ENCODE data around the gene PYROXD2.
"Not testable (repeated sequence)": the region's sequence is repeated elsewhere in the genome, so short reads cannot be mapped to it uniquely, and the experiment has no call there.

Gene PYROXD2

DNA sequence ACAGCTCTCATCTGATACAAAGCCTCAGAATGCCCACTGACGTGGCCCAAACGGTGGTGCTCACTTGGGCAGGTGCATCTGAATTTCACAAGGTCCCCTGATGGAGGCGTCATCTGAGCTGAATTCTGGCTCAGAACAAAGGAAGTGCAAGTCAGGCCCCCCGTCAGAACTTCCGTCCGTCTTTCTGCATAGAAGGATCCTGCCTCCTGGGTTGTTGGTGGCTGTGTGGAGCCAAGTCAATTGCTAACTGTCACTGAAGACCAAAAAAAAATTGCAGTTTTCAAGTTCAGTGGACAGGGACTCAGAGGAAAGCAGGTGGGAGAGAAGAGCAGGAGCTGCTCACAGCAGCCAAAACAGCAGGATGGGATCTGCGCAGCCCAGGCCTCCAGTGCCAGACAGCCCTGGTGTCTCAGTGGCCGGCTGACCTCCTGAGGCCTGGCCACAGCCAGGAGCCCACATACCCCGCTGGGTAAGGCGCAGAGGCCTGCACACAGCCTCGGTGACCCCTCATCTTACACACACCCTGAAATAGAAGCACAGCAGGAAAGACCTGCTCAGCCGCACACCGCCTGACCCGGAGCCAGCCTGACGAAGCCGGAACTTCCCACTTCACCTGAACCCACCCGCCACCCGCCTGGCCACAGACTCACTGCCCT is 49.4 kb downstream of the PYROXD2 start:
- no peak for DNase-seq (ENCODE audit: low spot score)

DNA sequence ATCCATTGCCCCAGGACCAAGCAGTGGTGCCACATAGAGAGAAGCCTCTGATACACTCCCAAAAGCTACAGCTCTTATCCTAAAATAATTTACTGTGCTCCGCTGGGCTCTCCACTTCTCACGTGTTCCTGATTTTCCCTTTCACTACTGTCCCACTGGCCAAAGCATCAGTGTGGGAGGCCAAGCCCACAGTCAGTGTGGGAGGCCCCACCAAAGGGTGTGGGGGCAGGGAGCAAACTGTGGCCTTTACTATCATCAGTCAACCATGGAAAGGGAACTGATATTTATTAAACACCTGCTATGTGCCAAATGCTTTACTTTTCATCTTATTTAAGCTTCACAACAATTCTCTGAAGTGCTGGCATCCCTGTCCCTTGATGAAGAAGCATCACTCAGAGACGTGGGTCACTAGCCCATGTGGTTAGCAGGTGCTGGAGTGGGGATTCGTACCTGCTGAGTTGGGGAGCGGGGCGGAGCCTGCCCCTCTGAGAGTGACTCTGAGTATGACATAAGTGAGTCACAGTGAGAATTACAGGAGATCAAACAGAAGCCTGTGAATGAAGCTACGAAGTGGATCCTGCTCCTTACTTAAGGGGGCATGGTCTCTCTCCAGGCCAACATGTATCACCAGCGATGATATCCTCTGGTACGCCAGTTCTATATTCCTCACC is 50.4 kb downstream of the PYROXD2 start:
- DNase-seq (ENCODE audit: low spot score), result no peak

DNA sequence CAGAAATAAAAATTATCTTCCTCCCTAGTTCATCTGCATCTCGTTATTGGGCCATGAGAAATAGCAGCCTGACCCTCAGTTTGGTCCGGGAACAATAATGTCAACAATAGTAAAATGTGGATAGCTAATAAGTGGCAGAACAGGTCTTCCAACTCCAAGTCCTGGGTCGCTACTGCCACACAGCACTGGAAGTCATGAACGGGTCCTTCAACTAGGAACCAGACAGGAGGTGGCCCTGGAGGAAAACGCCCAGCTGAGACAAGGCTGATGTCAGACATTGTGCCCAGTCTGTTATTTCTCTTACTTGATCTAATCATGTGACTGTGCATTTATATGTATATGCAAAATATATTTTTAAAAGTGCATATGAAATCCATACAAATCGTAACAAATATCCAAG is 51.8 kb downstream of the PYROXD2 start:
- no peak for DNase-seq (ENCODE audit: low spot score)

DNA sequence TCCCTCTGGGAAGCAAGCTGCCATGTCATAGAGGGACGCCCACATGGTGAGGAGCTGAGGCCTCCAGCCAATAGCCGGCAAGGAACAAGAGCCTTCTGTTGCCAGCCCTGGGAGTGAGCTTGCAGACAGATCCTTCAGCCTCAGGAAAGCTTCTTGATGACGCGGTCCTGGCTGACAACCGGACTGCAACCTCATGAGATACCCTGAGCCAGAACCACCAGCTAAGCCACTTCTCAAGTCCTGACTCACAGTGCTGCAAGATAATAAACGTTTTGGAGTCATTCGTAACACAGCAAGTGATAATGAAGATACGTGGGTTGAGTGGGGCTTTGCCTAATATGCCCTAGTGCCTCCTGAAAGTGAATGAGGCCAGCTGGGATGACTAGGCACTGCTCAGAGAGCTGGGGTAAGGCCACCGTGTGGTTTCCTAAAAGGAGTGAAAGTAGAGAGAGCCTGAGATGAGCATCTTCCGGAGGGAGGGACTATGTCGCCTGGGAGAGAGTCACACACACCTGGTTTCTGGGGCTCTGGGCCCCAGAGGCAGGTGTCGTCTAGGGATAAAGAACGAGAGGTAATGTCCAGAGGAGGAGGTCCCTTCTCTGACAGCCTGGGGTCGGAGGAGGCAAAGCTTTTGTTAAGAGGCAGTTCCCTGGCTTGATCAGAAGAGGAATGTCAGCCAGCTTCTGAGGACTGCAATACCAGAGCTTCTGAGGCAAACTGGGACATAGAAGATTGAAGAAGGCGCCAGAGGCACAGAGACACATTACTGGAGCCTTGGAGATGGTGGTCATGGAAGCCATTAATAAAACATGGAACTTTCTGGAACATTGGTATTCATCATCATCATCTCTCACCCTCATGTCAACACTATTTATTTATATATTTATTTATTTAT is 53.6 kb downstream of the PYROXD2 start:
- no peak for DNase-seq (ENCODE audit: low spot score)

DNA sequence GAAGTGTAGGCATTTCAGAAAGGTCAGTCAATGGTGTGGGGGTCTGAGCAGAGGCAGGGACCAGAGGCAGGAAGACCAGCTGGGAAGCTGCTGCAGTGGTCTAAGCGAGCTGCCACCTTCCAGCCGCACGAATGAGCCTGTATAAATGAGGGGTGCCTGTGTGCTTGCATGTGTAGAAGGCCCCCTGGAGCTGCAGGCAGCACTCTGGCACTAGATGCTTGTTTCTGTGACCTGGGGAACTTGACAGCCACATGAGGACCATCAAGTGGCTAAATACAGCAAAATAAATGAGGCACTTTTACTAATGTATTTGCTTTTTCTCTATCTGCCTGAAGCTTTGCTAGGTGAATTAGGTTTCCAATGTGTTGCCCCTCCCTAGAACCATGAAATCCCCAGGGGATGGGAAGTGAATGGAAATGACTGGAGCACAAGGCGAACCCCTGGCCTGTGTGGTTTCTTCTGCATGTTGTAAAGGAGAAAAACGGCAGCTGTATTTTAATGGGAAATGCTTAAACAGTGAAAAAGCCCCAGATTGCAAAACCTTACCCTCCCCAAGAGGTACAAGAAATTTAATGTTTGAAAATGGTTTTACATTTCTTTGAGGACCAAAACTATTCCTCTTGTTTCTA is 57.7 kb downstream of the PYROXD2 start:
- DNase-seq (ENCODE audit: low spot score), result no peak

DNA sequence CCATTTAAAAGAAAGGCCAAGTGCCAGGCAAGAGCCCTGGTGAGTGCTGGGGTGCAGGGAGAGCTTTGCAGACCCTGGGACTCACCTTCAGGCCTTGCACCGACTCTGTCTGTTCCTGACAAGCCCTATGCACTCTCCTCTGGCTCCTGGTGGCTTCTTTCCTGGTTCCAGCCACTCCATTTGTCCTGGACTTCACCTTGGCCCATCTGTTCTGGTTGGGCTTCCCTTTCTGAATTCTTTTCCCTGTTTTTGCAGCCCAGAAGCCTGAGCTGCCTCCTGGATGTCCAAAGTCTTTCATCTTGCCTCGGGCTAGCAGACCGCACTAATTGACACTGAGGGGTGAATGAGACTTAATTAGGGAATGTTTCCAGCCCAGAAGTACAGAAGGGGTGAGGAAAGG is 60.5 kb downstream of the PYROXD2 start:
- DNase-seq (ENCODE audit: low spot score), result no peak

DNA sequence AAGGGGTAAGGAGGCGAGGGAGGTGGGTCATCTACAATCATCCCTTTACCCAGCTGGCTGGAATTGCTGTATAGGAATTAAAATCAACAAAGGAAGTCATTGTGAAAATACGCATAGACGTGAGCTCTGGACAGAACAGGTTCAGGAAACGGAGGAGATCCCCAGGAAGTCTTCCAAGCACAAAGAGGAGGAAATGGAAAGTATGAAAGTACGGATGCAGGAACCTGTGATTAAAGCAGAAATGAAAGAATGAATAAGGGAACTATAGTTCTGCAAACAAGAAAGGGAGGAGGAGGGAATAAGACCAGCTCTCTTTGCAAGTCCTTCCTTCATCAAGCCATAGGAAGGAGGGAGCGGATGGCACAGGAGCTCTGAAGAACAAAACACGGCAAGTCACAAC is 61.8 kb downstream of the PYROXD2 start:
- DNase-seq (ENCODE audit: low spot score), result no peak

DNA sequence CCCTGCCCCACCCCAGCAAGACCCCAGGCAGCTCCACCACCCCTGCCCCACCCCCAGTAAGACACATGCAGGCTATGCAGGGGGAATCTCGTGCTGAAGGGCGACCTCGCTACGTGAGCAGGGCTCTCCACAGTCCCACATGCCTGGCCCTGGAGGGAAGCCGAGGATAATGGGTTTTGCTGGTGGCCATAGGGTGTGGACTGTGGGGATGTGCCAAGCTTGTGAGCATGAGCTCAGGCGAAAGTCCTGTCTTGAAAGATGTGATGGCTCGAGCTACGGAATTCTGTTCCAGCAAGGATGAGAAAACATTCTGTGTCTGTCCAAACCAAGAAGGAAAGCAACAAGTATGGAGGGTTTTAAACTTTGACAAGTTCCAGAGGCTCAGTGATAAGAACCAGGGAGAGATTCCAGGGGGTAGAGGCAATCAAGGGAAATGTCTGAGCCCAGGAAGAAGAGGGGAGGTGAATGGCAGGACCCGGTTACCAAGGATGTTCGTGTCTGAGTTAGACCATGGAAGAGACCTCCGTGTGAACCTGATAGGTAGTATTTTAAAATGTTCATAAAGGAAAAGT is 63.1 kb downstream of the PYROXD2 start:
- DNase-seq (ENCODE audit: low spot score), result no peak

DNA sequence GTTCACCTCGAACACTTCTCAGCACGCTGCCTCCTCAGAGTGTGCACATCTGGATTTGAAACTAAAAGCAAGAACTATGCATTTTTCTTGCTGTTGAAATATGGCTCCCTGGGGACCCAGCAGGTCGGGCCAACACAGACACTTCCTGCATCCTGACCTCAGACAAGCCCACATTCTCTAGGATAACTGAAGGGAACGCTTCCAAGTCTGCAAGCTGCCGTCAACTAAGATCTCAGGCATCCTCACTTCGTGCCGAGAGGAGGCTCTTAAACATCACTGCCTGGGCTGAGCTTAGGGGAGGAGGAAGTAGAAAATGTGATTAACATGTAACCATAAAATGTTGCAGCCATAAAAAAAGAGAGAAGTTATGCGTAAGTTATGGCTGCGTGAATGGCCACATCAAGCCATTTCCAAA is 65.5 kb downstream of the PYROXD2 start:
- DNase-seq (ENCODE audit: low spot score), result no peak

DNA sequence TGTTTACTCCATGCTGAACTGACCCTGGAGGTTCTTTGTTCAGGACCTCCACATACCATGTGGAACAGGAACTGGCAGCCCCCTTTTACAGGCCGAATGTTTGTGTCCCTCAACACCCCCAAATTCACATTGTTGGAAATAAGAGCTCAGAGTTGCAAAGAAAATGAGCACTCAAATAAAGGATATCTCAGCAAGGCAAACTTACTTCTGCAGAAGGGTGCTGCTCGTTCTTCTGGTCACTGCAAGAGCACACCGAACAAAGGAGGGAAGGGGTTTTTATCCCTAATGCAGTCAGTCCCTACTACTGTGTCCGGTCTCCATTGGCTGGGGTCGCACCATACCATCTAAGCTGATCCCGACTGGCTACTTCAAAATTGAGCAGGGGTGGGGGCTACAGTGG is 68.1 kb downstream of the PYROXD2 start:
- no peak for DNase-seq (ENCODE audit: low spot score)

DNA sequence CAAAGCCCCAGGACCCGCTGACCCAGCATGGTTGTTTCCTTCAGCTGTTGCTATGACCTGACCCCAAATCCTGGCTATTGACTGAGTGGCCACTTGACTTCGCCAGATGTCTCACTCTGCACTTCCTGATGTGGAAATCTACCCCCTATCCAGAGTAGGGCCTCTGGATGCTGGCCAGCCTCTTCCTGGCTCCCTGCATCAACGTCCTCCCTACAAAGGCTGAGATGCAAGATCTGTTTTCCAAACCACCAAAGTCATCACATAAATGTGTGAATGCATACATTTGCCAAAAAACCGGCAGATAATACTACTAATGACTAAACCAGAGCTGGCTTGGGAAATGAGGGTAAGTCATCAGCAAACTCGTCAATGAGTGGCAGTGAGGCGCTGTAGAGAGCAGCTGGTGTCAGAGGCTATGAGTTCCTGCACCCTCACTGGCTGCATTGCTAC is 70.4 kb downstream of the PYROXD2 start:
- no peak for DNase-seq (ENCODE audit: low spot score)

DNA sequence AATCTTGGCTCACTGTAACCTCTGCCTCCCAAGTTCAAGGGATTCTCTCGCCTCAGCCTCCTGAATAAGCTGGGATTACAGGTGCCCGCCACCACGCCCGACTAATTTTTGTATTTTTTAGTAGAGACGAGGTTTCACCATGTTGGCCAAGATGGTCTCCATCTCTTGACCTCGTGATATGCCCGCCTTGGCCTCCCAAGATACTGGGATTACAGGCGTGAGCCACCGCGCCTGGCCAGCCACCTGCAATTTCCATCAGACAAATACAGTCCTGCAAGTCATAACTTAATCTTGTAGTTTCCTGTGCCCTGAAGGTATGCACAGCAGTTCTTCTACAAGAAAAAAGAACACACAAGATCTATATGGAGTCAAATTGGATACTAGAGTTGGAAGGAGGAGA is 73.3 kb downstream of the PYROXD2 start:
- DNase-seq (ENCODE audit: low spot score), result not testable (repeated sequence)

DNA sequence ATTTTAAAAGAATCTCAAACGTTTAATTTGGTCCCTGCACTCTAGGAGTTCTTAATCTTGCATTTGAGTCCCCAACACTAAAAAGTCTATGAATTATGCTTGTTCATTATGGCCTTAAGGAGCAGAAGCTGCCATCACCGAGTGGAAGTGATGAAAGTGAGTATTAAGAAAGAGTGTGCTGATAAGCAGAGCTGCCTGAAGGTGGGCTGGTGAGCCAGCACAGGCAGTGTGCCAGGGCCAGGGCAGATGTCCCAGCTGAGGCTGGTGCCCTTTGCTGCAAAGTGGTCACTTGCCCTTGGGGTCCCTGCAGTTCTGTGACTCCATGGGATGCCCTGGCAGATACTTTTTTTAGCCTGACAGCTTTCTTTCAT is 74.1 kb downstream of the PYROXD2 start:
- DNase-seq (ENCODE audit: low spot score), result no peak

DNA sequence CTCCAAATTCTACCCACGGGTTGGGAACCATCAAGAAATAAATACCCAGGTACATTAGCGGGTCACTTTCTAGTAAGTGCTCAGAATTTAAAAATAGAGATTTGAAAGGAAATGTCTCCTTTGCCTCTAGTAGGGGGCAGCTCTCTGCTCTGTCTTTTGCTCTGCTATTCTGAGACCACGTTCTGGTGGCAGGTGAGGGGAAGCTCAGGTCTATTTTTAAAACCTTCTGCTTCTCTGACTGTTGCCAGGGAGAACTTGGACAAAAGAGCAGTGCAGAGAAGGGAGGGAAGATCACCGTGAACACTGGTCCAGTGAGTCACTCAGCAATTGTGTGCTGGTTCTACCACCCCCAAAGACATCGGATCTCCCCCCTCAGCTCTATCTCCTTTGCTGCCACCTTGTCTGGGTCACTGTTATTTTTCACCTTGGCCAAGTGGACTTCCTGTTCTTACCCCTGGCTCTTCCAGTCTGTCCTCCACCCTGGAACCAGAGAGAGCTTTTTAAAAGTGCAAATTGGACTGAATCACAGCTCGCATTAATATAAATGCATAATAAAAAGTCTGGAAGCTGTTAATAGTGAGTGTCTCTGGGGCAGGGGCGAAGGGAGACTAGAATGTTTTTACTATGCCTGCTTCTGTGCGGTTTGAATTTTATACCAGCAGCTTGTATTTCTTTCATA is 74.6 kb downstream of the PYROXD2 start:
- DNase-seq (ENCODE audit: low spot score), result no peak

DNA sequence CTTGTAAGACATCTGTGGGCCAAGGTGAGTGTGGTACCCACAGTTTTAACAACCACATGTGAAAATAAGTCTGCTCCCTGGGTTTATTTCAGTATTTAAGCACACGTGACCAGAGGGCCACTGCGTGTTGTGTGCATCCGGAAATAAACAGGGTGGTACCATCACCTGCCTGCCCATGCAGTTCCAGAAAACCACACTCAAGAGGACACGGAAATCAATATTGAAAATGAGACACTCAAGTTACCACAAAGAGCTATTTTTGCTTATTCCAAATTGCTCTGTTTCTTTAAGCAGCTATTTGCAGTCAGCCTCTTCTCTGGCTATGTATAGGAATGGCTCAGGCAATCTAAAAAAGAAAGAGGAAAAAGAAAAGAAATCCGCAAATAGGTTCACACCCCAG is 75.2 kb downstream of the PYROXD2 start:
- no peak for DNase-seq (ENCODE audit: low spot score)

DNA sequence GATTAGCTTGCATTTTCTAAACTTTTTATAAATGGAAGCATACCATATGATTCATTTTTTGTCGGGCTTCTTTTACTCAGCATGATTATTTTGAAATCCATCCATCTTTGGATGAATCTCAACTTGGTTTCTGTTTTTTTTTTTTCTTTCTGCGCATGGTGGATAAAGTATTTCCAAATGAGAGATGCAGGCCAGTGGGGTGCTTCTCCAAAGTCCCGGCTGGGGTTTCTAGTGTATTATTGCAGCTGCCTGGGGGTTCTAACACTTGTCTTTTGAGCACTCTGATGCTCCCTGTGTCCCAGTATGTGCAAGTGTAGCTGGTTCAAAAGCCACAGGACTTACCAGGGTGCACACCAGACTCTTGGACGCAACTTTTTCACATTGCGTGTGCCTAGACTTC is 76.1 kb downstream of the PYROXD2 start:
- no peak for DNase-seq (ENCODE audit: low spot score)

DNA sequence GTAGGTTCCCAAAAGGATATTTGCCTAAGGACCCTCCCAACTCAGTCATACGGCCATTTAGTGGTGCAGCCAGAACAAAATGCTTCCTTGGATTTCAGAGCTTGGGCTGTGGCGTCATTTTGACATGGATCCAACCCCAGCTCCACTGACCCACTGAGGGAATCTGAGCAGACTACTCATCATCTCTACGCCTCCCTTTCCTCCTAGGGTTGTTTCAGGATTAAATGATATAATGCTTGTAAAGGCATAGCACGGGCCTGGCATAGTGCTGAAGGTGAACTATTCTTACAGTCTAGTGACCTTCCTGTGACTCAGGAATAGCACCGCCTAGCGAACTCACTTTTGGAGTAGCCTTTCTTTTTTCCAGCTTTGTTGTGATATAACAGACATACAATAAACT is 76.7 kb downstream of the PYROXD2 start:
- DNase-seq (ENCODE audit: low spot score), result no peak

DNA sequence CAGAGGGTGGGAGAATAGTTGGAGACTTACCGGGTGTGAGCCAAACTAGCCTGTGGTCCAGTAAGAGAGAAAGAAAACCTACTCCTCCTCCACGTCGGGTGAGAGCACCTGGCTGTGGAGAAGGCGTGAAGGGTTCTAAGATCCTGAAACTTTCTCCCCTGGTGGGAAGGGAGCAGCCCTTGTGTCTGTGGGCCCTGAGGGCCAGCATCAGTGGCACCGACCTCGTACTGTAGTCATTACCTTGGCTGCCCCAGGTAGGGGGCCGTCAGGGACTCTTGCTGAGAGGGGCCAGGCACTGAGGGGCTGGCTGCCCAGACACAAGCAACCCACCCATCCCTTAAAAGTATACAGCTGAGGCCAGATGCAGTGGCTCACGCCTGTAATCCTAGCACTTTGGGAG is 77.5 kb downstream of the PYROXD2 start:
- DNase-seq (ENCODE audit: low spot score), result no peak
